ENCODE data around the gene NEUROD6.

GRCh38 chr7:31316876-31317275, 23.6 kb downstream of the NEUROD6 start:
- TF ChIP-seq GATA2 (IDR thresholded peaks at IDR 0.05; ENCODE audit: insufficient read depth, insufficient read length, low read depth, low read length), result no peak
- no peak for TF ChIP-seq POLR2AphosphoS5 (IDR thresholded peaks at IDR 0.05; ENCODE audit: insufficient read depth, low read depth, low read length)
- no peak for TF ChIP-seq CTCF (IDR thresholded peaks at IDR 0.05; ENCODE audit: extremely low read depth in 1 of 2, insufficient read depth in 1 of 2, low read depth in 1 of 2, low read length in 2 of 2)
- TF ChIP-seq, protein P1, sequence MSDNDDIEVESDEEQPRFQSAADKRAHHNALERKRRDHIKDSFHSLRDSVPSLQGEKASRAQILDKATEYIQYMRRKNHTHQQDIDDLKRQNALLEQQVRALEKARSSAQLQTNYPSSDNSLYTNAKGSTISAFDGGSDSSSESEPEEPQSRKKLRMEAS (IDR thresholded peaks at IDR 0.05; ENCODE audit: insufficient read depth, insufficient read length), result no peak

Data from endothelial cell of umbilical vein (primary cell).